Ovary (tissue), 3 donors: ENCODE results near the gene ASB8.

Source experiments
- EP300 ChIP-seq: sonication (generic); formaldehyde crosslinking; IDR thresholded peaks from one replicate; pipeline ENCODE4 v1.6.1; 2017; ENCODE audit warnings: antibody characterized with exemption
- POLR2A ChIP-seq: fragments of 450-650 bp; IDR thresholded peaks from one replicate; pipeline ENCODE4 v1.6.1; 2017; ENCODE audit warnings: antibody characterized with exemption, mild to moderate bottlenecking, moderate library complexity
- TF ChIP-seq, protein P1 (sequence below), 3 donors: fragments of 450-650 bp in 2 of 3; fragments of 200-600 bp in 1 of 3; IDR thresholded peaks; one replicate each; pipeline versions ENCODE4 v1.5.1 to v1.8.0; 2016 to 2022; ENCODE audit warnings: antibody characterized with exemption in 3 of 3, mild to moderate bottlenecking in 1 of 3
- donor health status: DM: no; HTN: no; CAD: no.

DNA sequence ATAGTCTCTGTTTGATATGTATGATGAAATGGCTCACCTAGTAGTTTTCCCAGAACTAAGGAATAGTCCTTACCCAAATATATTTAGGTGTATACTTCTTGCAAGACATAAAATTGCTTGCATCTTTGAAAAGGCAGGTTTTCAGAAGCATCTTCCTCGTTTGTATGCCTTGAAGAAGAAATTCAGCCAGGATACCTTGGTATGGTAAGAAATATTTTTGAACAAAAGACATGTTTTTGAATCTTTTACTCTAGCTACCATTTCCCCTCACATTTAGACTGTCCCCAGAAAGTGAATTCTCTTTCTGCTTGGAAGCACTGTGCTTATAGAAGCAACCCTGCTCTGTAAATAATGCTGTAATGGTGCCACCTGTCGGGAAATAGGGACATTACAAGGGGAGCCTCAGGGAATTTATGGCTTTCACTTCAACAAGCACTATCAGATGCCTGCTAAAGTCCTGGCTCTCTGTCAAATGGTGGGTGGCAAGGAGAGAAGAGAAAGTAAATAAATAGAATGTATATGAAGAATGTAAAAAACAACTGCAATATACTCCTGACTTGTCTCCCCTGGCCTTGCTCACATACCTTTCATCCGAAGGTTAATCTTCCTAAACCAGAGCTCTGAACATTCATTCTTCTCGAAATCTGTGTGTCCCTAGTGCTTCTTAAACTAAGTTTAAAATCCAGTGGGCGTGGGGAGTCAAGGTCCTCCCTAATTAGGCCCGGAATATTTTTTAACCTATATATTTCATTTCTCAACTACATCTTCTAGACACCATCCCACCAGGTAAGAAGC, 32.2 kb upstream of the ASB8 start:
- TF ChIP-seq, protein P1, sequence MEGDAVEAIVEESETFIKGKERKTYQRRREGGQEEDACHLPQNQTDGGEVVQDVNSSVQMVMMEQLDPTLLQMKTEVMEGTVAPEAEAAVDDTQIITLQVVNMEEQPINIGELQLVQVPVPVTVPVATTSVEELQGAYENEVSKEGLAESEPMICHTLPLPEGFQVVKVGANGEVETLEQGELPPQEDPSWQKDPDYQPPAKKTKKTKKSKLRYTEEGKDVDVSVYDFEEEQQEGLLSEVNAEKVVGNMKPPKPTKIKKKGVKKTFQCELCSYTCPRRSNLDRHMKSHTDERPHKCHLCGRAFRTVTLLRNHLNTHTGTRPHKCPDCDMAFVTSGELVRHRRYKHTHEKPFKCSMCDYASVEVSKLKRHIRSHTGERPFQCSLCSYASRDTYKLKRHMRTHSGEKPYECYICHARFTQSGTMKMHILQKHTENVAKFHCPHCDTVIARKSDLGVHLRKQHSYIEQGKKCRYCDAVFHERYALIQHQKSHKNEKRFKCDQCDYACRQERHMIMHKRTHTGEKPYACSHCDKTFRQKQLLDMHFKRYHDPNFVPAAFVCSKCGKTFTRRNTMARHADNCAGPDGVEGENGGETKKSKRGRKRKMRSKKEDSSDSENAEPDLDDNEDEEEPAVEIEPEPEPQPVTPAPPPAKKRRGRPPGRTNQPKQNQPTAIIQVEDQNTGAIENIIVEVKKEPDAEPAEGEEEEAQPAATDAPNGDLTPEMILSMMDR (IDR thresholded peaks at IDR 0.05) = peak; percentile 75 to 78 (median 75)
- no peak for TF ChIP-seq POLR2A
- TF ChIP-seq EP300 = no peak
